Mucosa of rectum (tissue), 2 donors: Measurements from ENCODE around the gene TGM1.
"Not testable (repeated sequence)": the region's sequence is repeated elsewhere in the genome, so short reads cannot be mapped to it uniquely, and the experiment has no call there.

Experiments
- H3K27ac ChIP-seq, 2 donors: one replicate each; pipeline ENCODE4 v1.7.0; 2013; ENCODE audit warnings: inconsistent platforms in 2 of 2, low read depth in 2 of 2, low read length in 2 of 2
- H3K27me3 ChIP-seq, 2 donors: one replicate each; pipeline ENCODE4 v1.7.0; 2013; ENCODE audit warnings: low read length in 2 of 2; ENCODE audit not compliant: control insufficient read depth in 2 of 2, insufficient read depth in 2 of 2
- H3K36me3 ChIP-seq, 2 donors: one replicate each; pipeline ENCODE4 v1.7.0; 2013; ENCODE audit warnings: low read length in 2 of 2; ENCODE audit not compliant: control insufficient read depth in 2 of 2, insufficient read depth in 2 of 2
- H3K4me1 ChIP-seq, 2 donors: one replicate each; pipeline ENCODE4 v1.7.0; 2013; ENCODE audit warnings: low read length in 2 of 2, mild to moderate bottlenecking in 1 of 2; ENCODE audit not compliant: control insufficient read depth in 2 of 2, insufficient read depth in 2 of 2
- H3K4me3 ChIP-seq, 2 donors: one replicate each; pipeline ENCODE4 v1.7.0; 2013; ENCODE audit warnings: low read length in 2 of 2
- H3K9ac ChIP-seq, 2 donors: one replicate each; pipeline ENCODE4 v1.7.0; 2013; ENCODE audit warnings: low read length in 2 of 2, low read depth in 1 of 2, mild to moderate bottlenecking in 1 of 2
- H3K9me3 ChIP-seq, 2 donors: one replicate each; pipeline ENCODE4 v1.7.0; 2013; ENCODE audit warnings: low read length in 2 of 2; ENCODE audit not compliant: control insufficient read depth in 2 of 2
- donor health status: healthy.
- donor health status: Normal muscosa, but diverticular disease.

The TGM1 gene

DNA sequence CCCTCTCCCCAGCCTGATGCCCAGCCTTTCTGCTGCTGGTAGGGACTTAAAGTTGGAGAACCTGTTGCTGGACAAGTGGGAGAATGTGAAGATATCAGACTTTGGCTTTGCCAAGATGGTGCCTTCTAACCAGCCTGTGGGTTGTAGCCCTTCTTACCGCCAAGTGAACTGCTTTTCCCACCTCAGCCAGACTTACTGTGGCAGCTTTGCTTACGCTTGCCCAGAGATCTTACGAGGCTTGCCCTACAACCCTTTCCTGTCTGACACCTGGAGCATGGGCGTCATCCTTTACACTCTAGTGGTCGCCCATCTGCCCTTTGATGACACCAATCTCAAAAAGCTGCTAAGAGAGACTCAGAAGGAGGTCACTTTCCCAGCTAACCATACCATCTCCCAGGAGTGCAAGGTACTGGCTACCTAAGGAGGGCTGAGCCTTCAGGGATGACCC, 55.8 kb downstream of the TGM1 start:
- peaks cover 56 to 61% of the 10 kb centered on the region in 2 donors for H3K36me3 ChIP-seq

DNA sequence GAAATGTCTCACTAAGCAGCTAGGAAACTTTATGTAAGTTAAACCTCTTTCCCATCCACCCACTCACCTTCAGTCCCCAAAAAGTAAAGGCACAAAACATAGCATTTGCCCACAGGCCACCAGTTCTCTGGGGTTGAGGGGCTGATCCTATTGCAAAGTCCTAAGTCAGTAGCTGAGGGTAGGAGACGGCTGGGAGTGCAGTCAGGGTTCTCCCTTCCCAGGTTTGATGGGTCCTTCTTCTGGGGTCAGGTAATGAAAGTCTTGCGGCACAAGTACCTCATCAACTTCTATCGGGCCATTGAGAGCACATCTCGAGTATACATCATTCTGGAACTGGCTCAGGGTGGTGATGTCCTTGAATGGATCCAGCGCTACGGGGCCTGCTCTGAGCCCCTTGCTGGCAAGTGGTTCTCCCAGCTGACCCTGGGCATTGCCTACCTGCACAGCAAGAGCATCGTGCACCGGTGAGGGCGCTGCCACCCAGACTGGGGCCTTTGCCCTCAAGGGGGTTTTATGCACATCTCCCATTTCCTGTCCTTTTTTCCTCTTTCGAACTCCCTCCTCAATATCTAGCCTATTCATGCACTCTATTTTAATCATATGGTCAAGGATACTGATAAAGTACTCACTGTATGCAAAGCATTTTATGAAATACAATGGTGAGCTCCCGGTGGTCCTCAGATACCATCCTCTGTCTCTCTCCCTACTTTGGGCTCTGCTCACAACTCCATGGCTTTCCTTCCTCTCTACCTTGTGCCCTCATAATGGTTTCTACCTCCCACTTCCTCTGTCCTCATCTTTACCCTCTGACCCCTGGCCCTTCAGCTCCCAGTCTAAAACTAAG, 56.5 kb downstream of the TGM1 start:
- Histone ChIP-seq H3K27ac (no peak overlapping the region), H3K9ac (no peak overlapping the region), H3K4me3 (no peak overlapping the region), H3K9me3 (no peaks in the 10 kb centered on the region), H3K27me3 (no peaks in the 10 kb centered on the region), H3K36me3 (peaks cover 55 to 60% of the 10 kb centered on the region in 2 donors), H3K4me1 (no peaks in the 10 kb centered on the region)

More for the DNA sequence above, 55.8 kb downstream of the TGM1 start:
- H3K4me3 ChIP-seq: no peak overlapping the region
- no peaks in the 10 kb centered on the region for H3K9me3 ChIP-seq
- H3K27ac ChIP-seq: no peak overlapping the region
- no peak overlapping the region for H3K9ac ChIP-seq
- no peaks in the 10 kb centered on the region for H3K4me1 ChIP-seq
- H3K27me3 ChIP-seq: no peaks in the 10 kb centered on the region

DNA sequence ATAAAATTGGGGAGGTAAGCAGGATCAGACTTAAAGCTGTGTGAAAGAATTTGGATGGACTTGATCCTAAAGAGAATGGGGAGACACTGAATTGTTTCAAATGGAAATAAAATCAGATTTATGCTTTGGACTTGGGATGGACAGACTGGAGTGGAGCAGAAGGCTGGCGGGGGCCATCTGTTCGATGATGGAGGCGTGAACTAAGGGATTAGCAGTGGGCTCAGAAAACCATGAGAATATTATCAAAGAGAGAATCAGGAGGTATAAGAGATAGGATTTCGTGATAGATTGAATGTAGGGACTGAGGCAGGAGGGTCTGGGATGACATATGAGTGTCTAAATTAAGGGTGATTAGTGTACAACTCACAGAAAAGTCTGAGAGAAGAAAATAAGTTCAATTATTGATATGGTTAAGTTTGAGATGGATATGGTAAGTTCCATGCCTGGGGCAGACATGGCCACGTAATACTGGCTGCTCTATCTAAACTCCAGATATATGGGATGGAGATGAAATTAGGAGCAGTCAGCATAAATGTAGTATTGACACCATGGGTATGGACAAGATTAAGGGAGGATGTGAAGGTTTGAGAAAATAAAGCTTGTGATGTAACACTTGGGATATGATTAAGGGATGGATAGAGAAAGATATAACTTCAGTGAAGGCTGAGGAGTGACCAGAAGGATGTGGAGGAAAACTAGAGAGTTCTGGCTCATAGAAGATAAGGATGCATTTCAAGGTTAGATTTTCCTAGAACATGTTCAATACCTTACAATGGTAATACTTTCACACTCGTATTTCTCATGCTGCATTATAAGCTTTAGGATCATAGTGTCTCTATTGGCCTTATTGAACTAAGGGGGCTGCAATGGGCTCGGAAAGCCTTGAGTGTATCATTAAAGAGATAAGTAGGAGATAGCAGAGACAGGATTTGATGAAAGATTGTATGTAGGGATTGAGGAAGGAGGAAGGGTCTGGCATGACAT, 58.5 kb downstream of the TGM1 start:
- Histone ChIP-seq H3K9ac (no peak overlapping the region), H3K9me3 (no peaks in the 10 kb centered on the region), H3K36me3 (peaks cover 38 to 45% of the 10 kb centered on the region in 2 donors), H3K27me3 (no peaks in the 10 kb centered on the region), H3K4me1 (no peaks in the 10 kb centered on the region), H3K27ac (no peak overlapping the region), H3K4me3 (no peak overlapping the region)

DNA sequence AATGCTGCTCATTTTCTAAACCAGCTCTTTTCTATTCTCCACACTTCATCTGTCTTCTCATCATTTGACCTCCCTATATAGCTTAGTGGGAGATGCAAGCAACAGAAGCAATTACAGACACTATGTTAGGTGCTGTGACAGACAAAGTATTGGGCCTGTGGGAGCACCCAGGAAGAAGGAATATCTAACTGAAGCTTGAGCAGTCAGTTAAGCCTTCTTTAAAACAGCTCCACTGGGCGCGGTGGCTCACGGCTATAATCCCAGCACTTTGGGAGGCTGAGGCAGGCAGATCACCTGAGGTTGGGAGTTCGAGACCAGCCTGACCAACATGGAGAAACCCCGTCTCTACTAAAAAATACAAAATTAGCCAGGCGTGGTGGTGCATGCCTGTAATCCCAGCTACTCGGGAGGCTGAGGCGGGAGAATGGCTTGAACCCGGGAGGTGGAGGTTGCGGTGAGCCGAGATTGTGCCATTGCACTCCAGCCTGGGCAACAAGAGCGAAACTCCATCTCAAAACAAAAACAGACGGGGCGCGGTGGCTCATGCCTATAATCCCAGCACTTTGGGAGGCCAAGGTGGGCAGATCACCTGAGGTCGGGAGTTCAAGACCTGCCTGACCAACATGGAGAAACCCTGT, 59.6 kb downstream of the TGM1 start:
- not testable (repeated sequence) for H3K4me3 ChIP-seq, H3K9ac ChIP-seq, H3K27ac ChIP-seq, H3K9me3 ChIP-seq, H3K27me3 ChIP-seq, H3K4me1 ChIP-seq
- peaks cover 29 to 40% of the 10 kb centered on the region in 2 donors for H3K36me3 ChIP-seq

DNA sequence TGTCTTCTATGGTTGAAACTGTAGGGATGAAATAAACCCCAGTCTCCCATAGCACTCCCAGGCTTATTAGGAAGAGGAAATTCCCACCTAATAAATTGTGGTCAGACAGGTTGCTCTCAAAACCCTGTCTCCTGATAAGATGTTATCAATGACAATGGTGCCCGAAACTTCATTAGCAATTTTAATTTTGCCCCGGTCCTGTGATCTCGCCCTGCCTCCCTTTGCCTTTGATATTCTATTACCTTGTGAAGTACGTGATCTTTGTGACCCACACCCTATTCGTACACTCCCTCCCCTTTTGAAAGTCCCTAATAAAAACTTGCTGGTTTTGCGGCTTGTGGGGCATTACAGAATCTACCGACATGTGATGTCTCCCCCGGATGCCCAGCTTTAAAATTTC, 60.4 kb downstream of the TGM1 start:
- H3K27me3 ChIP-seq, H3K9me3 ChIP-seq, H3K4me1 ChIP-seq, H3K27ac ChIP-seq, H3K9ac ChIP-seq, H3K4me3 ChIP-seq: not testable (repeated sequence)
- peaks cover 25 to 32% of the 10 kb centered on the region in 2 donors for H3K36me3 ChIP-seq
